Measurements from ENCODE around the gene ABCF2.

ABCF2 gene

DNA sequence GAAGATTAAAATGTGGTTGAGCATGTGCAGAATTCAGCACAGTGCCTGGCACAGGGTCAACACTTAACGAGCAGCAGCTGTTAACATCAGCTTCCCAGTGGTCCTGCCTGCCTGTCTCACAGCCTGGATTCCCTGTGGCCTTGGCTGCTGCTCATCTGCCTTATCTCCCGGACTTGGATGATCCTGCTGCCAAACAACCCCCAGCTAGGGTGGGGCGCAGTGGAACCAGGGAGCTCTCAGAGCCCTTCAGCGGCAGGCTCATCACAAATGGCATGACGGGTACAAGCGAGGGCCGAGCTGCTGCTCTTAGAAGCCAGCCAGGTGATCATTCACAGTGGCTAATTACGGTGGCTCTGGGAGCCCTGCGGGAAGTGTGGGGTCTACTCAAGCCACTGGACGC lies 34.5 kb upstream of the ABCF2 start:
- TF ChIP-seq, protein P1, sequence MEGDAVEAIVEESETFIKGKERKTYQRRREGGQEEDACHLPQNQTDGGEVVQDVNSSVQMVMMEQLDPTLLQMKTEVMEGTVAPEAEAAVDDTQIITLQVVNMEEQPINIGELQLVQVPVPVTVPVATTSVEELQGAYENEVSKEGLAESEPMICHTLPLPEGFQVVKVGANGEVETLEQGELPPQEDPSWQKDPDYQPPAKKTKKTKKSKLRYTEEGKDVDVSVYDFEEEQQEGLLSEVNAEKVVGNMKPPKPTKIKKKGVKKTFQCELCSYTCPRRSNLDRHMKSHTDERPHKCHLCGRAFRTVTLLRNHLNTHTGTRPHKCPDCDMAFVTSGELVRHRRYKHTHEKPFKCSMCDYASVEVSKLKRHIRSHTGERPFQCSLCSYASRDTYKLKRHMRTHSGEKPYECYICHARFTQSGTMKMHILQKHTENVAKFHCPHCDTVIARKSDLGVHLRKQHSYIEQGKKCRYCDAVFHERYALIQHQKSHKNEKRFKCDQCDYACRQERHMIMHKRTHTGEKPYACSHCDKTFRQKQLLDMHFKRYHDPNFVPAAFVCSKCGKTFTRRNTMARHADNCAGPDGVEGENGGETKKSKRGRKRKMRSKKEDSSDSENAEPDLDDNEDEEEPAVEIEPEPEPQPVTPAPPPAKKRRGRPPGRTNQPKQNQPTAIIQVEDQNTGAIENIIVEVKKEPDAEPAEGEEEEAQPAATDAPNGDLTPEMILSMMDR (IDR thresholded peaks at IDR 0.05) = no peak
- H3K4me3 Mint-ChIP-seq = no peak overlapping the region
- H3K27ac Mint-ChIP-seq = no peak overlapping the region
- H3K9me3 Mint-ChIP-seq = no peaks in the 10 kb centered on the region
- H3K27me3 Mint-ChIP-seq (ENCODE audit: low read depth, poor library complexity) = peaks cover 65% of the 10 kb centered on the region
- no peak for DNase-seq
- H3K36me3 Mint-ChIP-seq (ENCODE audit: low read depth) = no peaks in the 10 kb centered on the region
- peaks cover 5% of the 10 kb centered on the region for H3K4me1 Mint-ChIP-seq

DNA sequence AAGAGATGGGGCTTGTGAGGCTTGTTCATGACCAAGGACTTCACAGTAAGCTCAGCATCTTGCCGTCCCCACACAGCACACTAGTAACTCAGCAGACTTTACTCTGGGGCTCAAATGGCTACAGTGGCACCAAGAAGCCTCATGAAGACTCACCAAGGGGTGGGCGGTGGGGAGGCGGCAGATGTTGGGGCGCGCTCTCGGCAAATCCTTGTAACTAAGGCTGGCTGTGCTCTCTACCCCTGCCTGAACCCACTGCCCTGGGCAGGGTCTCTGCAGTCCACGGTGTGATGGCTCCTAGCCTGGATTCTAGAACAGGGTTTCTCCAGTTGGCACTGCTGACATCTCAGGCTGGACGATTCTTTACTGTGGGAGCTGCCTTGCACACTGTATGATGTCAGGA lies 33.9 kb upstream of the ABCF2 start:
- no peak overlapping the region for H3K4me3 Mint-ChIP-seq
- H3K4me1 Mint-ChIP-seq = peaks cover 8% of the 10 kb centered on the region
- H3K36me3 Mint-ChIP-seq (ENCODE audit: low read depth) = no peaks in the 10 kb centered on the region
- peaks cover 70% of the 10 kb centered on the region for H3K27me3 Mint-ChIP-seq (ENCODE audit: low read depth, poor library complexity)
- TF ChIP-seq, protein P1 (IDR thresholded peaks at IDR 0.05) = no peak
- no peak for DNase-seq
- H3K27ac Mint-ChIP-seq = no peak overlapping the region
- no peaks in the 10 kb centered on the region for H3K9me3 Mint-ChIP-seq

DNA sequence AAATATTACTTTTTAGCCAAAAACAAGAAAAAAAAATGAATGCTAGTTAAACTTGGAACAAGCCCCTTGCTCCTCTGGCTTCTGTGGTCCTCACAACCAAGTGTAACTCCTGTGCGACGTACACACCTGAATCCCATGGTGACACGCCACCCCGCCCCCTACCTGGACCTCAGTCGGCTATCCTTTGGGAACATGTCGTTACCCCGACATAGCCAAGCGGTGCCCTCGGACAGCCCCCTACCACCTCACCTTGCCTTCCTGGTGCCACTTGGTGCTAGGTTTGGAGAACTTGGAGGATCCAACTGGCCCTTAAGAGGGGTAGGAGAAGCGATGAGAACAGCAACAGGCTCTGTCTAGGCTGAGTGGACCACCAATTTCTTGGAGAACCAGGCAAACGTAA lies 33.5 kb upstream of the ABCF2 start:
- H3K4me3 Mint-ChIP-seq = no peak overlapping the region
- H3K4me1 Mint-ChIP-seq = peaks cover 12% of the 10 kb centered on the region
- H3K9me3 Mint-ChIP-seq = no peaks in the 10 kb centered on the region

DNA sequence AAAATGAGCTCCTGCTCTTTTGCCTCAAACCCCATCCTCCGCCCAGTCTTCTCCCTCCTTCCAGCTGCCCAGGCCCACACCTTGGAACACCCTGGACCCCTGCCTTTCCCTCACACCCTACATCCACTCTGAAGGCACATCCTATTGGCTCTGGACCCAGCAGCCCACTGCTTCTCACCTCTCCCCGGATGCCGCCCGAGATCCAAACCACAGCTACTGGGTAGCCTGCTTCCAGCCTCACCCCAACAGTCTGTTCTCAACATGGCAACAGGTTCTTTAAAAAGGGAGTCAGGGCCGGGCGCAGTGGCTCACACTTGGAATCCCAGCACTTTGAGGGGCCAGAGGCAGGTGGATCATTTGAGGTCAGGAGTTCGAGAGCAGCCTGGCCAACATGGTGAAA lies 31.0 kb upstream of the ABCF2 start:
- Mint-ChIP-seq H3K36me3 (ENCODE audit: low read depth) (no peaks in the 10 kb centered on the region), H3K27ac (no peak overlapping the region), H3K27me3 (ENCODE audit: low read depth, poor library complexity) (peaks cover 77% of the 10 kb centered on the region), H3K9me3 (no peaks in the 10 kb centered on the region), H3K4me3 (no peak overlapping the region), H3K4me1 (peaks cover 36% of the 10 kb centered on the region)
- TF ChIP-seq, protein P1 (IDR thresholded peaks at IDR 0.05) = no peak
- DNase-seq = no peak

More for the DNA sequence above, 33.5 kb upstream of the ABCF2 start:
- H3K36me3 Mint-ChIP-seq (ENCODE audit: low read depth) = no peaks in the 10 kb centered on the region
- TF ChIP-seq, protein P1 (IDR thresholded peaks at IDR 0.05) = no peak
- DNase-seq = no peak
- H3K27me3 Mint-ChIP-seq (ENCODE audit: low read depth, poor library complexity) = peaks cover 74% of the 10 kb centered on the region
- no peak overlapping the region for H3K27ac Mint-ChIP-seq

DNA sequence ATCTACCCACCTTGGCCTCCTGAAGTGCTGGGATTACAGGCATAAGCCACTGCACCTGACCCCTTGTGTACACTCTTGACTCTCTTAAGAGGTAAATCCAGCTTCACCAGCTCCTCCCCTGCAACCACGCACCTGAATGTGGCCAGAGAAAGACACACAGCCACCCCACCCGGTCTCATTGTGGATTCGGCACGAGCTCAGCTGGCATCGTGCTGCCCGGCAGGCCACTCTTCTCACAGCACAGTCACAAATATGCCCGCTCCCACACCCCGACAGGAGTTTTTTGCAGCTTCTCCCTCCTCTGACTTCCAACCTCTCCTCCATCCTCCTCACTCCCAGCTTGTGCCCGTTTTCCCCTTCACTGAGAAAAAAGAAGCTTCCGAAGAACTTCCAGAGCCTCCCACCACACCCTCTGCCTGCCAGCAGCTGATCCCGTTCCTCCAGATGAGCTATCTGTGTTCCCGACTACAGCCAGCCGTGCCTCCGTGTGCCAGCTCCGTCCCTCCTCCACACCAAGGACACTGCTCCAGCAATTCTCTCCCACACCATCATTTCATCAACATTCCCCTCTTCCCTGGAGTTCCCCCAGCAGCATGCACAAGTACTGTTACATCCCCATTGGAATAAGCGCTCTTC lies 29.5 kb upstream of the ABCF2 start:
- TF ChIP-seq, protein P1 (IDR thresholded peaks at IDR 0.05) = no peak
- H3K9me3 Mint-ChIP-seq = no peaks in the 10 kb centered on the region
- no peak for DNase-seq
- H3K27me3 Mint-ChIP-seq (ENCODE audit: low read depth, poor library complexity) = peaks cover 69% of the 10 kb centered on the region
- no peak overlapping the region for H3K4me3 Mint-ChIP-seq
- H3K36me3 Mint-ChIP-seq (ENCODE audit: low read depth) = no peaks in the 10 kb centered on the region
- H3K27ac Mint-ChIP-seq = no peak overlapping the region
- H3K4me1 Mint-ChIP-seq = peaks cover 47% of the 10 kb centered on the region

DNA sequence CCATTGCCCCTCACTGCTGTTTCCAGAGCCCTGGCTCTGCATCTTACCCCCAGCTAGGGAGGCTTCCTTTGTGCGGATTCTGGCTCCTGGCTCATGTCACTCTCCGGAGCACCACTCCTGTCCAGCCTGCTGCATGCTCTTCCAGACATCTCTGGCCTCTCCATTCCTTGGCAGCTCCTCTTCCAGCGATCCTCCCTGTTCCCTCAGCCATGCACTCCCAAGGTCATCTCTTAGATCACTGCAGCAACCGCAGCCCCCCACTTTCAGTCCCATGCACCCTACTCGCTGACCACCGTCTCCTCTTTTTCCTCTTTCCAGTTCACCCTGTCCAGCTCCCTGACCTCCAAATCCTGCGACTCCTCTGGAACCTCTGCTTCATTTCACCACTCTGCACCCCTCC lies 28.4 kb upstream of the ABCF2 start:
- H3K4me1 Mint-ChIP-seq = peaks cover 58% of the 10 kb centered on the region
- no peak overlapping the region for H3K4me3 Mint-ChIP-seq
- H3K27me3 Mint-ChIP-seq (ENCODE audit: low read depth, poor library complexity) = peaks cover 58% of the 10 kb centered on the region
- H3K27ac Mint-ChIP-seq = no peak overlapping the region
- H3K36me3 Mint-ChIP-seq (ENCODE audit: low read depth) = no peaks in the 10 kb centered on the region
- no peaks in the 10 kb centered on the region for H3K9me3 Mint-ChIP-seq
- no peak for DNase-seq
- TF ChIP-seq, protein P1 (IDR thresholded peaks at IDR 0.05) = no peak

Data from nephron progenitor cell (in vitro differentiated cells).